HG02588 (cell line): ENCODE data around the gene TMED10.

Experiments used
- ATAC-seq: cut with Tn5 transposase; IDR thresholded peaks from one replicate; pipeline ENCODE4 v1.9.1; 2021; ENCODE audit warnings: mild to moderate bottlenecking, moderate library complexity; ENCODE audit not compliant: unreplicated experiment

Gene TMED10

GRCh38 chr14:75176142-75176820 lies at the start of gene TMED10:
Gene TMED10 (minus strand): TSS chr14:75176612. CDS start chr14:75176579, 33 bp downstream.
- peak; percentile 63 for ATAC-seq

- no peak for ATAC-seq
Observed at GRCh38 chr14:75224561-75224960, 48.1 kb upstream of the TMED10 start.

- peak; percentile 54 for ATAC-seq
Observed at GRCh38 chr14:75223664-75224154, 47.3 kb upstream of the TMED10 start.

- no peak for ATAC-seq
Observed at GRCh38 chr14:75222208-75222701, 45.8 kb upstream of the TMED10 start.

GRCh38 chr14:75221797-75222196 lies 45.4 kb upstream of the TMED10 start:
- no peak for ATAC-seq

GRCh38 chr14:75220156-75220555 lies 43.7 kb upstream of the TMED10 start:
- ATAC-seq, result no peak

- no peak for ATAC-seq
Observed at GRCh38 chr14:75217508-75218206, 41.2 kb upstream of the TMED10 start.

- ATAC-seq, result no peak
Observed at GRCh38 chr14:75216427-75217006, 40.1 kb upstream of the TMED10 start.

GRCh38 chr14:75215520-75215919 lies 39.1 kb upstream of the TMED10 start:
- no peak for ATAC-seq

- ATAC-seq, result no peak
Observed at GRCh38 chr14:75214558-75214957, 38.1 kb upstream of the TMED10 start.

GRCh38 chr14:75213172-75213571 lies 36.8 kb upstream of the TMED10 start:
- ATAC-seq, result no peak

GRCh38 chr14:75208843-75209242 lies 32.4 kb upstream of the TMED10 start:
- no peak for ATAC-seq

GRCh38 chr14:75206190-75206589 lies 29.8 kb upstream of the TMED10 start:
- no peak for ATAC-seq

- ATAC-seq, result no peak
Observed at GRCh38 chr14:75205591-75205990, 29.2 kb upstream of the TMED10 start.

- ATAC-seq, result no peak
Observed at GRCh38 chr14:75204116-75204515, 27.7 kb upstream of the TMED10 start.

GRCh38 chr14:75202657-75203056 lies 26.2 kb upstream of the TMED10 start:
- ATAC-seq, result no peak

GRCh38 chr14:75201087-75201486 lies 24.7 kb upstream of the TMED10 start:
- no peak for ATAC-seq

GRCh38 chr14:75200451-75200850 lies 24.0 kb upstream of the TMED10 start:
- ATAC-seq, result no peak

- no peak for ATAC-seq
Observed at GRCh38 chr14:75198291-75198933, 22.0 kb upstream of the TMED10 start.

- ATAC-seq, result no peak
Observed at GRCh38 chr14:75197338-75197737, 20.9 kb upstream of the TMED10 start.

- ATAC-seq, result no peak
Observed at GRCh38 chr14:75196468-75196867, 20.1 kb upstream of the TMED10 start.
